ENCODE results near the gene TMEM220. TPM values are rescaled to one million over a fixed set of nuclear protein-coding genes. Genes with fewer than 3 reads are reported as not detected.

The TMEM220 gene
- total RNA-seq, 6 experiments from 2014 or later, result 4.0 to 5.1 (median 5.0) TPM

GRCh38 chr17:10718547-10718946 lies 11.3 kb downstream of the TMEM220 start:
- DNase-seq, result no peak
- Mint-ChIP-seq H3K4me3 (no peak overlapping the region), H3K4me1 (ENCODE audit: low read depth) (peaks cover 3% of the 10 kb centered on the region), H3K36me3 (ENCODE audit: low read depth) (no peaks in the 10 kb centered on the region), H3K9me3 (no peaks in the 10 kb centered on the region), H3K27me3 (ENCODE audit: insufficient read depth) (peaks cover 1% of the 10 kb centered on the region; the same call in 1 of the 2 replicates), H3K27ac (no peak overlapping the region)
- TF ChIP-seq CTCF (IDR thresholded peaks at IDR 0.05), result no peak

GRCh38 chr17:10716218-10716617 lies 13.6 kb downstream of the TMEM220 start:
- Mint-ChIP-seq H3K4me1 (ENCODE audit: low read depth) (peaks cover 15% of the 10 kb centered on the region), H3K27me3 (ENCODE audit: insufficient read depth) (peaks cover 1% of the 10 kb centered on the region; the same call in 1 of the 2 replicates), H3K36me3 (ENCODE audit: low read depth) (peaks cover 12% of the 10 kb centered on the region), H3K9me3 (no peaks in the 10 kb centered on the region), H3K4me3 (no peak overlapping the region), H3K27ac (no peak overlapping the region)
- no peak for TF ChIP-seq CTCF (IDR thresholded peaks at IDR 0.05)
- no peak for DNase-seq

GRCh38 chr17:10713318-10713717 lies 16.5 kb downstream of the TMEM220 start:
- H3K4me3 Mint-ChIP-seq, result no peak overlapping the region
- DNase-seq, result no peak

GRCh38 chr17:10705727-10706126 lies 24.1 kb downstream of the TMEM220 start:
- no peak overlapping the region for H3K27ac Mint-ChIP-seq
- H3K4me3 Mint-ChIP-seq, result no peak overlapping the region
- no peak for DNase-seq
- peaks cover 20% of the 10 kb centered on the region for H3K36me3 Mint-ChIP-seq (ENCODE audit: low read depth)
- H3K9me3 Mint-ChIP-seq, result no peaks in the 10 kb centered on the region
- no peak for TF ChIP-seq CTCF (IDR thresholded peaks at IDR 0.05)
- H3K27me3 Mint-ChIP-seq (ENCODE audit: insufficient read depth), result peaks cover 1% of the 10 kb centered on the region; the same call in 1 of the 2 replicates
- peaks cover 20% of the 10 kb centered on the region for H3K4me1 Mint-ChIP-seq (ENCODE audit: low read depth)

More at GRCh38 chr17:10713318-10713717, 16.5 kb downstream of the TMEM220 start:
- peaks cover 1% of the 10 kb centered on the region; the same call in 1 of the 2 replicates for H3K27me3 Mint-ChIP-seq (ENCODE audit: insufficient read depth)
- H3K4me1 Mint-ChIP-seq (ENCODE audit: low read depth), result peaks cover 15% of the 10 kb centered on the region
- no peak for TF ChIP-seq CTCF (IDR thresholded peaks at IDR 0.05)
- H3K27ac Mint-ChIP-seq, result no peak overlapping the region
- H3K36me3 Mint-ChIP-seq (ENCODE audit: low read depth), result peaks cover 29% of the 10 kb centered on the region
- no peaks in the 10 kb centered on the region for H3K9me3 Mint-ChIP-seq

GRCh38 chr17:10702574-10702973 lies 27.2 kb downstream of the TMEM220 start:
- Mint-ChIP-seq H3K27me3 (ENCODE audit: insufficient read depth) (no peaks in the 10 kb centered on the region), H3K9me3 (no peaks in the 10 kb centered on the region), H3K4me3 (peak overlapping the region; percentile 38; the same call in 1 of the 2 replicates), H3K27ac (peak overlapping the region; percentile 54; the same call in 1 of the 2 replicates), H3K4me1 (ENCODE audit: low read depth) (peaks cover 33% of the 10 kb centered on the region), H3K36me3 (ENCODE audit: low read depth) (peaks cover 7% of the 10 kb centered on the region)
- TF ChIP-seq CTCF (IDR thresholded peaks at IDR 0.05), result no peak
- DNase-seq, result peak; percentile 18

Measured in HFFc6 (cell line).